Mesenchymal stem cell (in vitro differentiated cells and primary cell): ENCODE measurements around the gene TM2D3.

Experiments used
- DNase-seq: peaks from one replicate; pipeline ENCODE4 v3.0.0-alpha.2; 2013
- H2AFZ ChIP-seq: one replicate; pipeline ENCODE4 v1.6.1; 2013; ENCODE audit warnings: low read depth, mild to moderate bottlenecking, control low read depth, inconsistent platforms, low read length, moderate library complexity
- H2AK5ac ChIP-seq: 2 replicates; pipeline ENCODE4 v1.6.1; 2013; ENCODE audit warnings: low read length, moderate library complexity, mild to moderate bottlenecking, inconsistent platforms; ENCODE audit not compliant: severe bottlenecking
- H2BK120ac ChIP-seq: one replicate; pipeline ENCODE4 v1.6.1; 2013; ENCODE audit warnings: low read depth, mild to moderate bottlenecking, inconsistent platforms, low read length, moderate library complexity
- H2BK12ac ChIP-seq, 2 experiments: one replicate each; pipeline ENCODE4 v1.6.1; 2013; ENCODE audit warnings: inconsistent platforms in 2 of 2, low read length in 2 of 2, mild to moderate bottlenecking in 2 of 2, moderate library complexity in 2 of 2, control low read depth in 1 of 2
- H2BK15ac ChIP-seq: one replicate; pipeline ENCODE4 v1.6.1; 2013; ENCODE audit warnings: mild to moderate bottlenecking, low read depth, inconsistent platforms; ENCODE audit not compliant: poor library complexity, severe bottlenecking
- H2BK5ac ChIP-seq: 2 replicates; pipeline ENCODE4 v1.6.1; 2013; ENCODE audit warnings: low read depth, mild to moderate bottlenecking, low read length, control low read depth, inconsistent platforms; ENCODE audit not compliant: poor library complexity, severe bottlenecking
- H3K14ac ChIP-seq, 2 experiments: one replicate each; pipeline ENCODE4 v1.6.1; 2013; ENCODE audit warnings: inconsistent platforms in 2 of 2, low read length in 2 of 2, control low read depth in 1 of 2, mild to moderate bottlenecking in 1 of 2, moderate library complexity in 1 of 2
- H3K18ac ChIP-seq, 2 experiments: one replicate each; pipeline ENCODE4 v1.6.1; 2013; ENCODE audit warnings: inconsistent platforms in 2 of 2, low read length in 2 of 2, control low read depth in 1 of 2, low read depth in 1 of 2, mild to moderate bottlenecking in 1 of 2
- H3K23ac ChIP-seq, 2 experiments: one replicate each; pipeline ENCODE4 v1.6.1; 2013; ENCODE audit warnings: inconsistent platforms in 2 of 2, low read length in 2 of 2, mild to moderate bottlenecking in 2 of 2, moderate library complexity in 2 of 2, control low read depth in 1 of 2
- H3K27ac ChIP-seq: 2 replicates; pipeline ENCODE4 v1.5.1; 2013; ENCODE audit warnings: mild to moderate bottlenecking, moderate library complexity, low read length, control low read depth, inconsistent platforms; ENCODE audit not compliant: poor library complexity, severe bottlenecking
- H3K27me3 ChIP-seq, 2 experiments: 2 replicates each; pipeline versions ENCODE4 v1.6.1 to v1.7.0; 2013; ENCODE audit warnings: low read length in 2 of 2, mild to moderate bottlenecking in 2 of 2, moderate library complexity in 2 of 2, control low read depth in 1 of 2, inconsistent platforms in 1 of 2; ENCODE audit not compliant: control insufficient read depth in 1 of 2, insufficient read depth in 1 of 2
- H3K36me3 ChIP-seq, 2 experiments: 2 replicates each; pipeline versions ENCODE4 v1.6.1 to v1.7.0; 2013; ENCODE audit warnings: low read length in 2 of 2, control low read depth in 1 of 2, inconsistent platforms in 1 of 2, low read depth in 1 of 2, mild to moderate bottlenecking in 1 of 2; ENCODE audit not compliant: insufficient read depth in 2 of 2, control insufficient read depth in 1 of 2
- H3K4ac ChIP-seq, 2 experiments: one replicate each; pipeline ENCODE4 v1.6.1; 2013; ENCODE audit warnings: inconsistent platforms in 2 of 2, low read length in 2 of 2, mild to moderate bottlenecking in 2 of 2, moderate library complexity in 2 of 2, control low read depth in 1 of 2, low read depth in 1 of 2
- H3K4me1 ChIP-seq: 2 replicates; pipeline ENCODE4 v1.6.1; 2013; ENCODE audit warnings: low read depth, low read length, control low read depth; ENCODE audit not compliant: control insufficient read depth, insufficient read depth
- H3K4me2 ChIP-seq: 2 replicates; pipeline ENCODE4 v1.6.1; 2013; ENCODE audit warnings: low read length, mild to moderate bottlenecking, inconsistent platforms; ENCODE audit not compliant: poor library complexity, severe bottlenecking
- H3K4me3 ChIP-seq, 2 experiments: 2 replicates each; pipeline versions ENCODE4 v1.5.1 to v1.7.0; 2013; ENCODE audit warnings: low read length in 2 of 2, mild to moderate bottlenecking in 2 of 2, control low read depth in 1 of 2, low read depth in 1 of 2; ENCODE audit not compliant: insufficient read depth in 1 of 2
- H3K79me1 ChIP-seq: replicated peaks from 2 replicates; pipeline ENCODE4 v1.6.1; 2013; ENCODE audit warnings: mild to moderate bottlenecking, control low read depth, low read length, inconsistent platforms; ENCODE audit not compliant: poor library complexity, severe bottlenecking
- H3K9ac ChIP-seq: 2 replicates; pipeline ENCODE4 v1.7.0; 2013; ENCODE audit warnings: mild to moderate bottlenecking, low read length, moderate library complexity
- H3K9me3 ChIP-seq: 2 replicates; pipeline ENCODE4 v1.7.0; 2013; ENCODE audit warnings: mild to moderate bottlenecking, low read length; ENCODE audit not compliant: control insufficient read depth
- H4K8ac ChIP-seq: one replicate; pipeline ENCODE4 v1.6.1; 2013; ENCODE audit warnings: inconsistent platforms, mild to moderate bottlenecking, low read length, moderate library complexity
- H4K91ac ChIP-seq: one replicate; pipeline ENCODE4 v1.6.1; 2013; ENCODE audit warnings: mild to moderate bottlenecking, low read length, inconsistent platforms
- WGBS: methylation state at CpG from one replicate; pipeline ENCODE4 v1.1.7; 2013; ENCODE audit warnings: mixed read lengths; 5-methylcytosine and 5-hydroxymethylcytosine counted together

TM2D3 gene

DNA sequence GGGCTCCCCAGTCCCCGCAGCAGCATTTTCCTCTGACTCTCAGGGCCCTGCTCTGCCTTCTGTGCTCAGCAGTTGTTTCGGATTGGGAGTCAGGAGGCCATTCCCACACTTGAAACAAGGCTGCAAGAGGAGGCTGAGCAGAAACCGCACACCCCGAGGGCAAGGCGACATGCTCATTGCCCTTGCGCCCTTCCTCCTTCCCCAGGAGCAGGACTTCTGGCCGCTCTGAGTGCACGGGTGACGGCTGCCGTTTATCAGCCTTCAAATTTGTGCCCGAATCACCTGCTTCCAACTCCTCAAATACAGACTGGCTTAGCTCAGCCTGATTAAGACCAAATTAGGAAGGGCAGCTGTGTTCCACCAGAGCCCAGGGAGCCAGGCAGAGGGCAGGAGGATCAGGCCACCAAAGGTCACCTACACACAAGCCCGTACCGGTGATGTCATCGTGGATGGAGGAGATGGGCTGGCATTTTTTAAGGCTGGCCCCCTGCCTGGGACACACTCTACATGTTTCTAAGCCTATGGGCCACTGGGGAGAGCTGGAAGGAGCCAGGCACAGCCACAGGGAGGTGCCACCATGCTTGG lies 38.1 kb downstream of the TM2D3 start:
- Histone ChIP-seq H3K9me3 (no peaks in the 10 kb centered on the region), H2AFZ (no peak overlapping the region), H2BK15ac (no peak overlapping the region), H3K14ac (no peak overlapping the region), H3K27ac (no peak overlapping the region), H3K79me1 (no peaks in the 10 kb centered on the region), H3K36me3 (peaks cover 0 to 9% of the 10 kb centered on the region in 2 experiments), H3K4ac (no peak overlapping the region), H2AK5ac (no peak overlapping the region), H3K18ac (no peak overlapping the region), H2BK120ac (no peak overlapping the region), H3K4me1 (peaks cover 10% of the 10 kb centered on the region), H2BK12ac (no peak overlapping the region), H4K91ac (no peak overlapping the region), H3K4me3 (no peak overlapping the region), H4K8ac (no peak overlapping the region), H3K4me2 (no peak overlapping the region), H3K27me3 (peaks cover 26 to 31% of the 10 kb centered on the region in 2 experiments), H3K23ac (no peak overlapping the region), H3K9ac (no peak overlapping the region), H2BK5ac (no peak overlapping the region)
- 85% methylated on average over 14 of the region's 14 CpGs for WGBS
- no peak for DNase-seq

DNA sequence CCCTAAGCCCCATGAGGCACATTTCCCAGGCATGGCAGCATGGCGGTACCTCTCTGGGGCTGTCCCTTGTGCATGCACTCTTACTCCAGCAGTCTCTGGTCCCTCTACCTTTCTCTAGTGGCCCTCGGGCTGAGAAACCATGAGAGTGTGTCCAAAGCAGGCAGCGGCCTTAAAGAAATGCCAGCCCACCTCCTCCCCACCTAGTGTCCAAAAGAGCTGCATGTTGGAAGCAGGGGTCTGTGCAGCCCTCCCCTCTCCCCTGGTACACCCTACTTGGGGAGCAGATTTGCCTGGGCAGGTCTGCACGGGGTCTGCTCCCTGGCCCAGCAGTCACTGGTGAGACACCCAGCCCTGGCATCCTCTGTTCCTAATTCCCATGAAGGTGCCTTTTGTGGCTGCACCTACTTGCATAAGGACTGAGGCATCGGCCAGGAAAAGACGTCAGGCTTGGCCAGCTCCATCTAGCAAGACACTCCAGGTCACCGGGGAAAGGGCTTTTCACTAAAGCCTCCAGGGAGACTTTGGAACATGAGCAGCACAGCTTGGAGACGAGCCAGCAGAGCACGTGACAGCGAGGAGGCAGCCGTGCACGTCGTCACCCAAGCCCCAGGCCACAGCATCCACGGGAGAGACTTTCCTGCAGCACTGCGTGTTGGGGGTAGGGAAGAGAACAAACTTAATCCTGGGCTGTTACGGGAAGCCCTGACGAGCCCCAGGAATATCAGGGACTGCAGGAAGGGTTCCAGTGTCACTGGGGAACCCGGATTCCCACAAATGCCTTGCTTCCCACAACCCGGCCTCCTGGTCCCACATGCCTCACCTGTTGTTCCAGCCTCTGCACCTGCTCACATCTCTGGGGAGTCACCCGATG lies 38.8 kb downstream of the TM2D3 start:
- no peak overlapping the region for H3K4me3 ChIP-seq
- H3K14ac ChIP-seq, result no peak overlapping the region
- no peak overlapping the region for H2AFZ ChIP-seq
- peaks cover 10% of the 10 kb centered on the region for H3K4me1 ChIP-seq
- no peak overlapping the region for H2BK15ac ChIP-seq
- no peak overlapping the region for H4K91ac ChIP-seq
- no peak overlapping the region for H3K27ac ChIP-seq
- no peak overlapping the region for H3K23ac ChIP-seq
- no peak overlapping the region for H2BK5ac ChIP-seq
- no peak overlapping the region for H3K4me2 ChIP-seq
- H3K18ac ChIP-seq, result no peak overlapping the region
- peak; percentile 9 for DNase-seq
- H3K9me3 ChIP-seq, result no peaks in the 10 kb centered on the region
- H3K36me3 ChIP-seq, result peaks cover 0 to 5% of the 10 kb centered on the region in 2 experiments
- H3K4ac ChIP-seq, result no peak overlapping the region
- H3K27me3 ChIP-seq, result peaks cover 26 to 31% of the 10 kb centered on the region in 2 experiments
- 78% methylated on average over 20 of the region's 20 CpGs for WGBS
- H2AK5ac ChIP-seq, result no peak overlapping the region
- H4K8ac ChIP-seq, result no peak overlapping the region
- H3K9ac ChIP-seq, result no peak overlapping the region
- H2BK12ac ChIP-seq, result no peak overlapping the region
- no peak overlapping the region for H2BK120ac ChIP-seq
- H3K79me1 ChIP-seq, result no peaks in the 10 kb centered on the region

- peaks cover 0 to 5% of the 10 kb centered on the region in 2 experiments for H3K36me3 ChIP-seq
- H3K4me3 ChIP-seq, result no peak overlapping the region
- H4K8ac ChIP-seq, result no peak overlapping the region
- no peak overlapping the region for H3K23ac ChIP-seq
- no peak overlapping the region for H2AFZ ChIP-seq
- no peak for DNase-seq
- WGBS, result 86% methylated on average over 11 of the region's 11 CpGs
- no peak overlapping the region for H2BK15ac ChIP-seq
- no peak overlapping the region for H2BK12ac ChIP-seq
- no peak overlapping the region for H3K4me2 ChIP-seq
- peaks cover 26 to 31% of the 10 kb centered on the region in 2 experiments for H3K27me3 ChIP-seq
- H3K4me1 ChIP-seq, result peaks cover 10% of the 10 kb centered on the region
- no peak overlapping the region for H3K4ac ChIP-seq
- no peak overlapping the region for H2BK120ac ChIP-seq
- H2BK5ac ChIP-seq, result no peak overlapping the region
- H2AK5ac ChIP-seq, result no peak overlapping the region
- H3K9me3 ChIP-seq, result no peaks in the 10 kb centered on the region
- no peak overlapping the region for H3K27ac ChIP-seq
- H3K14ac ChIP-seq, result no peak overlapping the region
- no peak overlapping the region for H3K18ac ChIP-seq
- H3K9ac ChIP-seq, result no peak overlapping the region
- H4K91ac ChIP-seq, result no peak overlapping the region
- no peaks in the 10 kb centered on the region for H3K79me1 ChIP-seq
Measured at GRCh38 chr15:101612676-101613075, 39.5 kb downstream of the TM2D3 start.

GRCh38 chr15:101611580-101612299 lies 40.4 kb downstream of the TM2D3 start:
- H2BK5ac ChIP-seq, result no peak overlapping the region
- H3K4me1 ChIP-seq, result peaks cover 10% of the 10 kb centered on the region
- H4K8ac ChIP-seq, result no peak overlapping the region
- H3K4me2 ChIP-seq, result no peak overlapping the region
- H2BK12ac ChIP-seq, result no peak overlapping the region
- no peaks in the 10 kb centered on the region for H3K36me3 ChIP-seq
- H3K79me1 ChIP-seq, result no peaks in the 10 kb centered on the region
- no peak overlapping the region for H3K14ac ChIP-seq
- no peak overlapping the region for H3K4me3 ChIP-seq
- no peak overlapping the region for H2BK15ac ChIP-seq
- no peak overlapping the region for H2BK120ac ChIP-seq
- H3K18ac ChIP-seq, result no peak overlapping the region
- peaks cover 26 to 31% of the 10 kb centered on the region in 2 experiments for H3K27me3 ChIP-seq
- no peak overlapping the region for H3K27ac ChIP-seq
- H3K9me3 ChIP-seq, result no peaks in the 10 kb centered on the region
- H3K4ac ChIP-seq, result no peak overlapping the region
- no peak overlapping the region for H2AFZ ChIP-seq
- WGBS, result 78% methylated on average over 9 of the region's 10 CpGs
- H3K9ac ChIP-seq, result no peak overlapping the region
- H4K91ac ChIP-seq, result no peak overlapping the region
- no peak for DNase-seq
- H2AK5ac ChIP-seq, result no peak overlapping the region
- H3K23ac ChIP-seq, result no peak overlapping the region
